NCI-H2107 treated with DMSO at 0.1 percent for 48 hours (cell line): ENCODE data around the gene IKZF1.

Experiments
- DNase-seq: peaks from one replicate; lab custom pipeline; 2025; ENCODE audit not compliant: unreplicated experiment; lab: John Stamatoyannopoulos, UW

IKZF1 gene

DNA sequence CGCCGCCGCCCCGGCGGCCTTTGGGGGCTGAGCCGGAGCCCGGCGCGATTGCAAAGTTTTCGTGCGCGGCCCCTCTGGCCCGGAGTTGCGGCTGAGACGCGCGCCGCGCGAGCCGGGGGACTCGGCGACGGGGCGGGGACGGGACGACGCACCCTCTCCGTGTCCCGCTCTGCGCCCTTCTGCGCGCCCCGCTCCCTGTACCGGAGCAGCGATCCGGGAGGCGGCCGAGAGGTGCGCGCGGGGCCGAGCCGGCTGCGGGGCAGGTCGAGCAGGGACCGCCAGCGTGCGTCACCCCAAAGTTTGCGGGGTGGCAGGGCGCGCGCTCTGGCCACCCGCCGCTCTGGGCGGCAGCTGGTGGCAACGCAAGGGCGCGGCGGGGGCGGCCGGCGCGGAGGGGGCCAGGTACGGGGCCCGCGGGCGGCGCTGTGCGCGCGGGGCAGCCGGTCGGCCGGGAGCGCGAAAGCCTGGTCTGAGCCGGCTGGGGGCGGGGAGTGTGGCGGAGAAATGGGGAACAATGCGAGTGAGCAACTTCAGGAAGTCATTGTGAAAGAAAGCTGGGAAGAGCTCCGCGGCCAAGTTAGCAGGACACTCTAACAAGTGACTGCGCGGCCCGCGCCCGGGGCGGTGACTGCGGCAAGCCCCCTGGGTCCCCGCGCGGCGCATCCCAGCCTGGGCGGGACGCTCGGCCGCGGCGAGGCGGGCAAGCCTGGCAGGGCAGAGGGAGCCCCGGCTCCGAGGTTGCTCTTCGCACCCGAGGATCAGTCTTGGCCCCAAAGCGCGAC lies at the start of gene IKZF1:
Gene IKZF1, plus strand, starts transcription at position 588 of the 782 bp plus-strand sequence. CDS start 14,346 bp downstream, outside the sequence.
- DNase-seq, result no peak

DNA sequence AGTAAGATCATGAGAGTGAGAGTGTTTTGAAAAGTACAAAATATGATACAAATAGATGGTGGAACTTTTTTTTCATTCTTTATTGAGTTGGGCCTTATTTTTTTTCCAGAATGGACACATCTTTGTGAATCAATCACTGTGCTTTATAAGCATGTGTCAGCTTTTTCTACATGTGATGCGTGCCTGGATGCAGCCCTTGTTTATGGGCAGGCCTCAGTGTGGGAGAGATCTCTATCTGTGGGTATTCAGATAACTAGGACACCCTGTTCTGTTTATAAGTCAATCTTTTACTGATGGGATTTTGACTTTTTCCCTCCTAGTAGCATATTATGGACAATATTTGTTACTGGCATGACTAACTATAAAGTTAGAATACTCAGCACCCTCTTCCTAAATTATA lies 42.9 kb upstream of the IKZF1 start:
- no peak for DNase-seq

DNA sequence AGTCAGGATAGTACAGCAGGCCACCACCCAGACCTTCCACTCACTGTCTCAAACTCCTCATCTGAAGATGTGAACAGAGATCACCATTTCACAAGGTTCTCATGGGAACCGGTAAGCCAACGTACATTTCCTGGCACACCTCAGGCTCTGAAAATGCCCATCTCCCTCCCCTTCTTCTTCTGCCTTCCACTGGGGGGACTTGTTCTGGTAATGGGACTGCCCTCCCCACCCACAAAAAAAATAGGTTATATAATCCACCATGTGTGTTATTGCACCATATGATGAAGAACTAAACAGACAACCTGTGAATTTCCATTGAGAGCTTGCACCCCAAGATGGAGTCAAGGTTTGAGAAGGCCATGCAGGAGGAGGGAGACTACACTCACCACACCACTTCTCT lies 42.1 kb upstream of the IKZF1 start:
- no peak for DNase-seq

DNA sequence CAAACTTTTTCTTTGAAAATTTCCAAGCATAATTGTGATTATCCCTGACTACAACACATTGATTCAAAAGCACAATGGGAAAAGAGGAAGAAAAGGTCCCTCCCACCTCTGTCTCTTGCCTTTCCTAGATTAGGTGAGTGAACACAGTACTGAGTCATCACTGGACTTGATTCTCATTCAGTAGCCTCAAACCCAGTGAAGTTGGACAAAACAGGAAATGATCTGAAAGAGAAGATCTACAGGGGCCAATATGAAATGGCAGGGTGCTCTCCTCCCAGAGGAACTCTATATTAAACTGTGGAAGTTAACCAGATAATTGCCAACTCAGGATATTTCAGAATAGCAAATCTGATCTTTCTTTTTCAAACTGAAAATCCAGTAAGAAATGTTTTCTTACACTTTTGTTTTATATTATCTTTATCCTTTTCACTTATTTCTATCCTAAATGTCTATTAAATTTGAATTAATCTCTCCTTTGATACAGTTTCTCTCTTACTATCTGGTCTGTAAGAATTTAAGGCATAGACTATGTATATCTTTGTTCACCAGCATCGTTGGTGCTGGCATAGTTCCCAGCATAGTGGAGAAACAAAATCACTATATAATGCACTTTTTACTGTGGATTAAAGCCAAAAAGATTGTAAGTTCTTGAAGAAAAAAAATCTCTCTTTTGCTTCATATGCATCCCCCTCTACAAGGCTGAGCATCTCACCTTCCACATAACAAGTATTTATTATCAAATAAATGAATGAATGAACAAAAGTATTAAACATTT lies 41.4 kb upstream of the IKZF1 start:
- DNase-seq, result no peak

DNA sequence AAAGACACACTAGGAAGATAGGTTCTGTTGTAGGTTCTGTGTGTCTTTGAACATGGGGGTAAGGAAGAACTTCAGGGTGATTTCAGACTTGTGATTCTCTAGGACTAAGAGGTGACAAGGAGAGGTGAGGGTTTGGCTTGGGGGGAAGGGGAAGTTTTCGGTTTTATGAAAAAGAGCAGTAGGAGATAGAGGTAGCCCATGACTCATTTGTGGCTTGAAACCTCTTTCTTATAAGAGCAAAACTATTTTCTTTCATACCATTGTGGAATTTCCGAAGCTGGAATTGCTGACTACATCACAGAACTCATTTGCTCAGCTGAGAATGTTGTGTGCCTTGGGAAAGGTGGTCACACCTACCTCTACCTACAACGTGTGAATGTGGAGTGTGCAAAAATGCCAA lies 39.6 kb upstream of the IKZF1 start:
- no peak for DNase-seq

DNA sequence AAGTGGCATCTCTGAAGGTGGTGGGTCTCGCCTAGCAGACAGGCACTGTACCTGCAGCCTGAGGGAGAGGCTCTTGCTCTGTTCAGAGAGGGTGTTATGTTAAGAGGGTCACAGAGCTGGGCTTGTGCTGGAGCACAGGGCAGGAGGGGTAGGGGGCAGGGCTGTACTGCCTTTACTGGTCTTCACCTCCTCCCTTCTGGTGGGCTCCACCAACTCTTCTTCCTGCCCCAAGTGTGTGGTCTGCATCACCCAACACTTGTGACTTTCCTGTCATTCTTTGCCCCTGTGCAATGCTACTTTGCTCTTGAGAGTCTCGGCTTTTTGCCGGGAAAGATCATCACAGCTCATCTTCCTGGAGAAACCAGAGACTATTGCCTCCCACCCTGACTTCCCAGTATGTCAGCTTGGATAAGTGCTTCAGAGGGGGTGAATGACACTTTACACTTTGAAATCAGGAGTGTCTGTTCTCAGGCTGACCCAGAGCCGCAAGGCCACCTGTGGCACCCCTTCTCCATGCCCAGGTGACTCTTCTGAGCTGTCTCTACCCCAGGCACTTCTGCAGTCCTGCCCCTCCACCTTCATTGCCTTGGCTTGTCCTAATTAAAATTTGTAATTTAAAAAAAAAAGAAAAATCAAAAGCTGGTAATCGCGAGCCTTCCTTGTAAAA lies 38.4 kb upstream of the IKZF1 start:
- DNase-seq, result no peak

DNA sequence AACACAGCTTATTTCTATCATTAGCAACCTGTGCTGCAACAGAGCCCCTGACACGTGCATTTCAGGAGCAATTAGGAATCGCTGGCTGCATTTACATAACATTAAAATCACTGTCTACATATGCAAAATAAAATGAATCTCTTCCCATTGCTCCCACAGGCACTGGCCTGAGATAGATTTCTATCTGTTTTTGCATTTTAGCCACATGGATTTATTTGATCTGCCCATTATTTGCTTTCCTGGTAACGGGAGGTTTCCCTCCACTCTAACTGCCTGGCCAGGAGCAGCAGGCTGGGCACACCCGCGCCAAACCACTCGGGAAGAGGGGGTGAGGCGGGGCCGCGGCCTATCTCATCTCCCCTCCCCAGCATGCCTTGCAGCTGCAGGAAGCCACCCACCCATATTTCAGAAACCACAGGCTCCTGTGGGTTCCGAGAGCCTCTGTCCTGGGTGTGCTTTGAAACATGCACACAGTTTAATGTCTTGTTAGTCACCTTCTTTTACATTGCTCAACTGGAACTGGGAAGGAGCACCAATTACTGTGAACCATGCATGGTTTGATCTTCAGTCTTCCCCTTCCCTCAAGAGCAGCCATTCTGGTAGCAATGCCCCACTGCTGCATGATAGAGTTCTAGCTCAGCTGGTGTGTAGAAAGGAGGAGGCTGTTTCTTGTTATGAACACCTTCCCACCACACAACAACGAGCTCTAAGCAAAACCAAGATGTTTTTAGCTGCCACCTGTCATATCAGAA lies 37.7 kb upstream of the IKZF1 start:
- no peak for DNase-seq

DNA sequence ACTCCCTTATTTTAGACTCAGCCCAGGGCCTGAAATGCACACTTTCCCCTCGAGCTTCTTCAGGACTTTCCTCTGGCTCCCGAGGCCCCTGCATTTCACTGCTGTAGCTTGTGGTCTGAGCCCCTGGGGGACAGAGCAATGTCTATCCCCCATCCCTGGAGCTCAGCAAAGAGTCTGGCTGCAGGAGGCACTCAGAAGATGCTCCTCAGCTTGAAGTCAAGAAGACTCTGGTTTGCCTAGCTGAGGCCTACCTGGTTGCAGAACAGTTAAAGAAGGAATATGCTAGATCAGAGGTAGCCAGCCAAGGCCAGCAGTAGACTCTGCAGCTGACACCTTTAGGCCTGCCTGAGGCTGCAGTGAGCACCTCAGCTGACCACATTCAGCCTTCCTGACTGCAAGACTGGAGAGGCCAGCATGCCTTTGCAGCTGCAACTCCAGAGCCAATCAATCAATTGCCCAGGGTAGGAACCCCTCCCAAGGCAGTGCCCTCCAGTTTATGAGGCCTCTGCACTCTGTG lies 36.9 kb upstream of the IKZF1 start:
- no peak for DNase-seq

DNA sequence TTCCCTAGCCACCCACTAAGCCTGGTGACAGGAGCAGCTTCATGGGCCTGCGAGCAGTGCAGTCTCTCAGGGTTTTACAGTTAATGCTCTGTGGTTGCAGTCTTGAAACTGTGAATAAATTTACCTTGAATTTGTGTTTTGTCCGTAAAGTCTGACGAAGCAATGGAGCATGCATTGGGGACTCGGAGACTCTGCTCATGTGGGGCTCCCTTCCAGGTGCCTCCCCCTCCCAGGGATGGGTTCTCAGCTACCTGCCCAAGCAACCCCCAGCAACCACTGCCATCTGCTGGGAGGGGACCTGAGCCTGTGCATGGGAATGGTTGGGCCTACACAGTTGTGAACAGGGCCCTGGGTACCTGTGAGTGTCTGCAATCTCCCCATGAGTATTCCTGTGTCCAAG lies 36.3 kb upstream of the IKZF1 start:
- DNase-seq, result no peak

DNA sequence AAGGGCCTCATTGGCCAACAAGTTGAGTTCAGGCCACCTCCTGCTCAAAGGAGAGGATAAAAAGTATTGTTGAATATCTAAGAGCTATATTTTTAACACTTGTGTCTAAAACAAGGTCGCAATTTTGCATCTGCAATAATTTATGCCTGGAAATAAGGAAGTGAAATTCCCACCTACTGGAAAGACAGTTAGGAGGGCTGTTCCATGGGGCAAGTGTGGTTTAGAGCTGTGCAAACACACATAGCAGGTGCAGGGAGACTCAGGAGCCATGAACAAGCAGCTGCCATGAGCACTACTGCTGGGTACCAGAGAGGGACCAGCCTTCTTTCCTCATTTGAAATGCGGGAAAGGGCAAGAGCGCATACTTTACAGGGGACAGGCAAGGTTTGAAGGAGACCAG lies 35.5 kb upstream of the IKZF1 start:
- no peak for DNase-seq

DNA sequence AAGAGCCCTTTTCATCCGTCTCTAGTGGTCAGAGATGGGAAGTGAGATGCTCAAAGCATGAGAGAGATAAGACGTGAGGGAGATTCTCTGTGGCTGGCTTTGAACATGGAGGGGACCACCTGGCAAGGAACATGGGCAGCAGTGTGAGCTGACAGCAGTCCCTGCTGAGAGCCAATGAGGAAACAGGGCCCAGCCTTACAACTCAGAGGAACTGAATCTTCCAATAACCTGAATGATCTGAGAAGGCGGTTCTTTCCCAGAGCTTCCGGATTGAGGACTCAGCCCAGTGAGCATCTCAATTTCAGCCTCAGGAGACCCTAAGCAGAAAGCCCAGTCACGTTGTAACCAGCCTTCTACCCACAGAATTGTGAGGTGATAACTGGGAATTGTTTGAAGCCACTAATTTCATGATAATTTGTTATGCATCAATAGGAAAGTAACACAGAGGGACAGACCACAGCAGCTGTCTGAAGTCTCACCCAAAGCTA lies 33.9 kb upstream of the IKZF1 start:
- DNase-seq, result no peak

DNA sequence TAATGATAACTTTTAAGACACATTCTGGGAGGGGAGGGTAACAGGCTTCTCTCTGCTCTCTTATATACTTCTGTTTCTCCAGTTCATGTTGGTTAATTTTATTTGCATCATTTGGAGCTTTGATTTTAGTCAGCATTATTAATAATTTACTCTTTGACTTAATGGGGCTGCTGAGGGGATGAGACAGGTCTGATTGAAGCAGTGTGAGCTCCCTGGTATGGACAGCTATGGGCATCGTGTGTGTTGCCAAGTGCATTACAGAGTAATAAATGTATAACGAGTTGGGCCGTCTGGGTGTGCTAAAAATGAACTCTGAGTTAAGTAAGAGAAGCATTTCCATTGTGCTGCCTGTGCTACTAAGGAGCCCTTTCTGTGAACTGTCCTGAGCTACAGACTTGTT lies 31.7 kb upstream of the IKZF1 start:
- DNase-seq, result no peak

DNA sequence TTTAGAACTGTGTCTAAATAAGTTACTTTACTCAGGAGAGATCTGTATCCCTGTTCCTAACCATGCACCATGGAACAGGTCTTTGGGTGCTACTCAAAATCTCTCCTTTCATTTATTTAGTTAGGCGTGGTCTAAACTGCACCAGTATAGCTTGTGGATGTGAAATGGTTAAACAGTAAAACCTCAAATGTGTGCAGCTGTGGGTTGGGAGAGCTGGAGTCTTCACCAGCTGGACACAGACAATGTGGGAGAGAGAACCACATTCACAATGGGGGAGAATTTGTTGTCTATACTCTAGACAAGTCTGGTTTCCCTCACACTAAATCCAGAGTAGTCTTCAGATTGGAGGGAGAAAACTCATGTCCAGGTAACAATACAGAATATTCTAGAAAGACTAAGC lies 31.2 kb upstream of the IKZF1 start:
- no peak for DNase-seq

DNA sequence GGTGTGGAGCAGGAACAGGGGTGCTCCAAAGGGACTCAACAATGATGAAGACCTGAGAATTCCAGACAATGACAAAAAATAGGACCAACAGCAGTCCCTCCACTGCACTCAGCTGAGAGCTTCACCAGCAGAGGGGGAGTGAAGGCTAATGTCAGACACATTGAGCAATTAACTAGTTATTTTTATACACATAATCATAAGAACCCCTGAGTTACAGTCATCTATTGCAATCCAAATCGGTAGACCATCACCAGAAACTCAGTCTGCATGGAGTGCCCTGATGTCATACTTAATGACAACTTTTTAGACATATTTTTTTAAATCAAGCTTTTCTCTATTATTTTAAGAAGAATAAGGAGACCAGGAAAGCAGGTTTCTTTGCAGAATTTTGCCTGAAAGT lies 30.6 kb upstream of the IKZF1 start:
- DNase-seq, result no peak

DNA sequence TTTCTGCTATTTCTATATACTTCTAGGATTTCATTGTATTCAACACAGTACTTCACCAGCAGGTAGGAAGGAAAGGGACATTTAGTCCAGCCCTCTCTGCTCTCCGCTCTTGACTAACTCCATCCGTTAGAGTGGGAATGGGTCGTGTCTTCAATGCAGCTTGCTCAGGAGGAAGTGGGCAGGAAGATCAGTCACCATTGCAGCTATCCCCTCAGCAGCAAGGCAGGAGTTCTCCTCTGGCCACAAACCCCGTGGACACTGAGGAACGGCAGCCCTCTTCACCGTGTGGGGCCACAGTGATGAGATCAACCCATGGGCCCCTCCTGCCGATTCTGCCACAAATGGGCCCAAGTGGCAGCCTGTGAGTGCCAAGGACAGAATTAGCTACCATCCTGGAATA lies 30.2 kb upstream of the IKZF1 start:
- DNase-seq, result no peak

DNA sequence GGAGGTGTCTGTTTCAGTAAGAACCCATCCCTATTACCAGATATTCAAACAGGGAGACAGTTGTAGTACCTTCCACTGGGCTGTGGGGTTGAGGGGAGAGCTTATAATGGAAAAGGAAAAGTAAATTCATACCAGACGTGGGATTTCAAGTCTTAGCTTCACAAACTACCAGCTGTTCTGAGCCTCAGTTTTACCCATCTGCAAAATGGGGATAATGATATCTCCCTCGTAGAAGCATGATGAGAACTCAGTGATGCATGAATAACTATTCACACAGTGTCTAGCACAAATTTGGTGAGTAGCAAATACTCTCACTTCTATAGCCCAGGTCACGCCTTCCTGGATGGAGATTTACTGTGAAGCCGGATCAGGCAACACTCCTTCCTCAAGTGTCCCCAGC lies 29.1 kb upstream of the IKZF1 start:
- DNase-seq, result no peak

DNA sequence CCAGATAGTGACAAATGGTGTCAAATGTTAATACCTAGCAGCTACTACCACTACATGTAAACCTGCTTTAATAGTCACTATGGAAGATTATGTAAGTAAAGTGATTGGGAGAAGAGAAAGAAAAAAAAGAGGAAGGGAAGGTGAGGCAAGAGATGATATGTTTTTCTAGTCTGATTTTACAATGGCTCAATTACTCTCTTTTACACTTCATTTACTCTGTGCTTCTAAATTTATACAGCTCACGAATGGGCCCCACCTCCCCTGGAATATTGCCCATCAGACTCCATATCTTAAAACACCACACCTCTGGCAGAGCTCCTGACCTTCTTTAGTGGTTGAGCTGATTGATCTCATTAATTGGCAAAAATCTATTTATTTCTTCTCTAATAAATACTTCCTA lies 28.0 kb upstream of the IKZF1 start:
- no peak for DNase-seq

DNA sequence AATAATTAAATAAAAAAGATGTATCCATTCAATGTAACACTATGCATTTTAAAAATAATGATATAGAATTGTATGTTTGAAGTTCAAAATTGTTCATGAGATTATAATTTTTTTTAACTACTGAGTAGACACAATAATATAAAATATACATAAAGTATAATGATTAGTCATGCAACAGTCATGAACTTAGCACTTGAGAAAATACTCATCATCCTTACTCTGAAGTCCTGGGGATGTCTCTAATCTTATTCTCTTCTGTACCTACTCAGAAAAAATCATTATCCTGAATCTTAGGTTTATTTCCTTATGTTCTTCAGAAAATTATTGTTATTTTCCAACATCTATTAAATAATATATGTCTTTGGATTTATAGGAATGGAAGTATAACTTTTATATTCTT lies 26.4 kb upstream of the IKZF1 start:
- no peak for DNase-seq

DNA sequence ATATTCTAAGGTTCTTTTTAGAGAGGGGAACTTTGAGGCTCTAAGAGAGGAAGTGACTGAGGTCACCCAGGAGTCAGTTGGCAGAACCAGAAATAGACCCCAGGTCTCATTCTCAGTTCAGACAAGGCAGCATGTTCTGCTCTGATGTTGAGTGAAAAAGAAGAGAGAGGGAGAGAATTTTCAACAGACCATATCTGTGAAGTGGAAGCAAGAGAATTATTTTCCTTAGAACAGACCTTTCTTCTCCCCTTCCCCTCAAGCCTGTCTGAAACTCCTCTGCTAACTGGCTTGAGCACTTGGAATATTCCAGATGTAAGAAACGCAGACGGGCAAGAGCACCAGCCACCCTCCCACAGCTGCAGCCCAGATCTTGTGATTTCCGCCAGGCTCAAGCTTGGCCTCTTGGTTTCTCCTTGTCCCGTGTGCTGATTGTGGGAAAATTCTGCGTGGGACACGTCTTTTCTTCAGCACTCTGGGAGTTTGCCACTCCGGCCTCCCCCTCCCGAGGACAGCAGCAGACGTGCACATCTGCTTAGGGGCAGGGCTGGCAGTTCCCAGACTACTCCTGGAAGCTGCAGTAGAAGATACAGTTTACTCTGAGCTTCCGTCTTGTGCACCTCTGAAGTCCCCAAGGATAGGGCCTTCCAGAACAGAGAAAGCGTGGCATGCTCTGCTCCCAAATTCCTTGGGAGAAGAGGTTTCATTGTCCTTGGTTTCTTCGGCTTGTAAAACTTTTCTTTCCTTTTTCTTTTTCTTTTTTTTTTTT lies 22.7 kb upstream of the IKZF1 start:
- no peak for DNase-seq
